ENCODE data around the gene HAGH. TPM values are rescaled to one million over a fixed set of nuclear protein-coding genes. Genes with fewer than 3 reads are reported as not detected.

Gene HAGH
- polyA plus RNA-seq, 1 donor (not counting 4 experiments of a cell fraction or from before 2014, with no cell fraction given), result 17.7 TPM

- Histone ChIP-seq H4K20me1 (ENCODE audit: control insufficient read depth, extremely low read depth, insufficient read depth, low read length) (no peaks in the 10 kb centered on the region), H2AFZ (ENCODE audit: control insufficient read depth, low read length) (no peak overlapping the region), H3K4me1 (ENCODE audit: control insufficient read depth, extremely low read depth, insufficient read depth, low read length) (no peaks in the 10 kb centered on the region), H3K36me3 (ENCODE audit: control insufficient read depth in 2 of 2, extremely low read depth in 1 of 2, insufficient read depth in 2 of 2, low read length in 2 of 2) (no peaks in the 10 kb centered on the region), H3K9ac (ENCODE audit: control insufficient read depth, extremely low read depth, insufficient read depth, low read length) (no peak overlapping the region), H3K79me2 (ENCODE audit: control insufficient read depth, insufficient read depth, low read length) (no peaks in the 10 kb centered on the region), H3K4me3 (ENCODE audit: control insufficient read depth in 2 of 3, extremely low read depth in 1 of 3, insufficient read depth in 2 of 3, low read depth in 1 of 3, low read length in 3 of 3) (no peak overlapping the region), H3K9me1 (ENCODE audit: control insufficient read depth, extremely low read depth, insufficient read depth, low read length) (no peaks in the 10 kb centered on the region), H3K27me3 (ENCODE audit: control insufficient read depth, extremely low read depth, insufficient read depth, low read length) (peaks cover 5% of the 10 kb centered on the region), H3K4me2 (ENCODE audit: control insufficient read depth, extremely low read depth, insufficient read depth, low read depth, low read length) (no peak overlapping the region), H3K27ac (ENCODE audit: control insufficient read depth, insufficient read depth, low read length) (no peak overlapping the region), H3K9me3 (ENCODE audit: control insufficient read depth, low read depth, low read length) (no peaks in the 10 kb centered on the region)
- DNase-seq (ENCODE audit: low read depth, low spot score) (no peak), FAIRE-seq (no peak)
- dilution Hi-C loops (cut with MboI; ENCODE audit: extremely low pct_ligation_motif_present, low sequenced_read_pairs), result no loop called here
- no peak for TF ChIP-seq CTCF (optimal IDR thresholded peaks at IDR 0.05 in 1 of 3, IDR thresholded peaks at IDR 0.05 in 1 of 3, conservative IDR thresholded peaks at IDR 0.05 in 1 of 3; ENCODE audit: extremely low read depth in 1 of 3, insufficient read depth in 2 of 3, low read length in 3 of 3)
- TF ChIP-seq EZH2 (IDR thresholded peaks at IDR 0.05; ENCODE audit: low read length), result no peak
Observed at GRCh38 chr16:1851793-1852192, 25.2 kb upstream of the HAGH start.

GRCh38 chr16:1850981-1851380 lies 24.4 kb upstream of the HAGH start:
- no peak for FAIRE-seq
- Histone ChIP-seq H3K4me2 (ENCODE audit: control insufficient read depth, extremely low read depth, insufficient read depth, low read depth, low read length) (no peak overlapping the region), H3K36me3 (ENCODE audit: control insufficient read depth in 2 of 2, extremely low read depth in 1 of 2, insufficient read depth in 2 of 2, low read length in 2 of 2) (no peaks in the 10 kb centered on the region), H3K27ac (ENCODE audit: control insufficient read depth, insufficient read depth, low read length) (no peak overlapping the region), H2AFZ (ENCODE audit: control insufficient read depth, low read length) (no peak overlapping the region), H3K4me1 (ENCODE audit: control insufficient read depth, extremely low read depth, insufficient read depth, low read length) (no peaks in the 10 kb centered on the region), H3K9me1 (ENCODE audit: control insufficient read depth, extremely low read depth, insufficient read depth, low read length) (no peaks in the 10 kb centered on the region), H3K4me3 (ENCODE audit: control insufficient read depth in 2 of 3, extremely low read depth in 1 of 3, insufficient read depth in 2 of 3, low read depth in 1 of 3, low read length in 3 of 3) (no peak overlapping the region), H4K20me1 (ENCODE audit: control insufficient read depth, extremely low read depth, insufficient read depth, low read length) (no peaks in the 10 kb centered on the region), H3K27me3 (ENCODE audit: control insufficient read depth, extremely low read depth, insufficient read depth, low read length) (peaks cover 5% of the 10 kb centered on the region), H3K9me3 (ENCODE audit: control insufficient read depth, low read depth, low read length) (no peaks in the 10 kb centered on the region), H3K9ac (ENCODE audit: control insufficient read depth, extremely low read depth, insufficient read depth, low read length) (no peak overlapping the region), H3K79me2 (ENCODE audit: control insufficient read depth, insufficient read depth, low read length) (no peaks in the 10 kb centered on the region)
- DNase-seq (ENCODE audit: low read depth, low spot score), result no peak
- TF ChIP-seq EZH2 (IDR thresholded peaks at IDR 0.05; ENCODE audit: low read length) (no peak), CTCF (optimal IDR thresholded peaks at IDR 0.05 in 1 of 3, IDR thresholded peaks at IDR 0.05 in 1 of 3, conservative IDR thresholded peaks at IDR 0.05 in 1 of 3; ENCODE audit: extremely low read depth in 1 of 3, insufficient read depth in 2 of 3, low read length in 3 of 3) (no peak)
- dilution Hi-C loops (cut with MboI; ENCODE audit: extremely low pct_ligation_motif_present, low sequenced_read_pairs), result no loop called here
